ENCODE results near the gene NAPB. TPM values are rescaled to one million over a fixed set of nuclear protein-coding genes. Genes with fewer than 3 reads are reported as not detected.

The NAPB gene
- total RNA-seq, 4 donors from 2014 or later, result 10.9 to 16.1 (median 13.6) TPM

- no peak overlapping the region for H3K27ac ChIP-seq
- no peak overlapping the region for H3K4me3 ChIP-seq
- DNase-seq (ENCODE audit: low spot score in 2 of 2), result no peak
- no peaks in the 10 kb centered on the region for H3K36me3 ChIP-seq
- TF ChIP-seq EP300 (IDR thresholded peaks at IDR 0.05), result no peak
- no peak for TF ChIP-seq POLR2A (IDR thresholded peaks at IDR 0.05)
- no peak for TF ChIP-seq CTCF (IDR thresholded peaks at IDR 0.05)
- H3K4me1 ChIP-seq, result no peaks in the 10 kb centered on the region
- no peaks in the 10 kb centered on the region for H3K27me3 ChIP-seq
- WGBS, 2 donors, result 52 to 54% methylated on average over 3 of the region's 3 CpGs
- H3K9me3 ChIP-seq, result peaks cover 0 to 3% (median 0%) of the 10 kb centered on the region in 4 donors
Observed at GRCh38 chr20:23456409-23456808, 35.1 kb upstream of the NAPB start.

GRCh38 chr20:23455639-23456038 lies 34.4 kb upstream of the NAPB start:
- no peak for DNase-seq (ENCODE audit: low spot score in 2 of 2)
- WGBS, 2 donors, result 93 to 95% methylated on average over 7 of the region's 7 CpGs
- Histone ChIP-seq H3K27ac (no peak overlapping the region), H3K36me3 (no peaks in the 10 kb centered on the region), H3K4me1 (no peaks in the 10 kb centered on the region), H3K27me3 (no peaks in the 10 kb centered on the region), H3K9me3 (peaks cover 0 to 3% (median 0%) of the 10 kb centered on the region in 4 donors), H3K4me3 (no peak overlapping the region)
- TF ChIP-seq CTCF (IDR thresholded peaks at IDR 0.05) (no peak), EP300 (IDR thresholded peaks at IDR 0.05) (no peak), POLR2A (IDR thresholded peaks at IDR 0.05) (no peak)

- Histone ChIP-seq H3K36me3 (no peaks in the 10 kb centered on the region), H3K4me3 (no peak overlapping the region), H3K4me1 (no peaks in the 10 kb centered on the region), H3K27me3 (no peaks in the 10 kb centered on the region), H3K27ac (no peak overlapping the region), H3K9me3 (peaks cover 0 to 3% (median 0%) of the 10 kb centered on the region in 4 donors)
- no peak for DNase-seq (ENCODE audit: low spot score in 2 of 2)
- 90 to 94% methylated on average over 1 of the region's 1 CpG for WGBS, 2 donors
- no peak for TF ChIP-seq EP300 (IDR thresholded peaks at IDR 0.05)
- TF ChIP-seq CTCF (IDR thresholded peaks at IDR 0.05), result no peak
- no peak for TF ChIP-seq POLR2A (IDR thresholded peaks at IDR 0.05)
Observed at GRCh38 chr20:23454816-23455215, 33.5 kb upstream of the NAPB start.

- Histone ChIP-seq H3K36me3 (no peaks in the 10 kb centered on the region), H3K9me3 (peaks cover 0 to 3% (median 0%) of the 10 kb centered on the region in 4 donors), H3K4me1 (no peaks in the 10 kb centered on the region), H3K4me3 (no peak overlapping the region), H3K27me3 (no peaks in the 10 kb centered on the region), H3K27ac (no peak overlapping the region)
- no peak for TF ChIP-seq CTCF (IDR thresholded peaks at IDR 0.05)
- no peak for TF ChIP-seq EP300 (IDR thresholded peaks at IDR 0.05)
- TF ChIP-seq POLR2A (IDR thresholded peaks at IDR 0.05), result no peak
- WGBS, 2 donors, result 85 to 86% methylated on average over 15 of the region's 15 CpGs
- no peak for DNase-seq (ENCODE audit: low spot score in 2 of 2)
Observed at GRCh38 chr20:23453549-23454543, 32.6 kb upstream of the NAPB start.

GRCh38 chr20:23452776-23453175 lies 31.5 kb upstream of the NAPB start, which contains the start of gene CST11:
TSS of gene CST11 (minus strand) at chr20:23452876. CDS start at chr20:23452811, 65 bp downstream.
- WGBS, 2 donors, result 50 to 59% methylated on average over 4 of the region's 4 CpGs

More at GRCh38 chr20:23452776-23453175, 31.5 kb upstream of the NAPB start, which contains the start of gene CST11:
- no peaks in the 10 kb centered on the region for H3K27me3 ChIP-seq
- no peak within 1 kb of the TSS for H3K27ac ChIP-seq
- H3K4me1 ChIP-seq, result no peaks in the 10 kb centered on the region
- H3K36me3 ChIP-seq, result no peaks in the 10 kb centered on the region
- H3K4me3 ChIP-seq, result no peak within 1 kb of the TSS
- no peak for DNase-seq (ENCODE audit: low spot score in 2 of 2)
- peaks cover 0 to 3% (median 0%) of the 10 kb centered on the region in 4 donors for H3K9me3 ChIP-seq
- no peak for TF ChIP-seq POLR2A (IDR thresholded peaks at IDR 0.05)
- no peak for TF ChIP-seq CTCF (IDR thresholded peaks at IDR 0.05)
- no peak for TF ChIP-seq EP300 (IDR thresholded peaks at IDR 0.05)
